Dedifferentiated amniotic fluid mesenchymal stem cell (primary cell): Measurements from ENCODE around the gene PDGFRA.

Experiments used
- DNase-seq: peaks from one replicate; pipeline ENCODE4 v3.0.0-alpha.2; 2016; ENCODE audit errors: extremely low spot score

PDGFRA gene

DNA sequence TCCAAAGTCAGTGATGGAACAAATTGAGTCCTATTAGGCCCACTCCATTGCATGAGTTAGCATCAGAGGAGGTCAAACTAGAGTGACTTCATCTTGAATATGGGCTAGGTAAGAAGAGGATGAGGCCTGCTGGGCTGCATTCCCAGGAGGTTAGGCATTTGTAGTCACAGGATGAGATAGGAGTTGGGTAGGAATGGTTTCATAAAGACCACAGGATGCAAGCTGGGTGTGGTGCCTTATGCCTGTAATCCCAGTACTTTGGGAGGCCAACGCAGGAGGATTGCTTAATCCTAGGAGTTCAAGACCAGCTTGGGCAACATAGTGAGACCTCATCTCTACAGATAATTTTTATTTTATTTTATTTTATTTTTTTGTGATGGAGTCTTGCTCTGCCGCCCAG is 26.8 kb downstream of the PDGFRA start:
- no peak for DNase-seq

- no peak for DNase-seq
Observed at GRCh38 chr4:54256491-54257486, 27.7 kb downstream of the PDGFRA start.

DNA sequence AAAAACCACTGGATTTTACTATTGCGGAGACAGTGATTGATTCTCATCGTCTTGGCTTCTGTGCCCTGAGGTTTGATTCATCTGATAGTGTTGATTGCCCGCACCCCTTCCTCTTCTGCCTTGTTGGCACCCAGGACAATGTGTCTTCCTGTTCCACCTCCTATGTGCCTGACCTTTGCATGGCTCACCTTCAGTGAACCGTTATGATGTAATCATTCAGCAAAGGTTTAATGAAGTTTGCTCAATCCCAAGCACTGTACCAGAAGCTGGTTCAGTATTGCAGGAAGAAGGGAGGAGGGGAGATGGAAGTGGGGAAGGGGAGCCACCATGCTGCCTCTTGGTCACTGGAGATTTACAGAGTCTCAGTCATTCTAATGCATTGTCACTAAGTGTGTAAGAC is 36.3 kb downstream of the PDGFRA start:
- DNase-seq = no peak

GRCh38 chr4:54268151-54268550 is 39.1 kb downstream of the PDGFRA start:
- no peak for DNase-seq

DNA sequence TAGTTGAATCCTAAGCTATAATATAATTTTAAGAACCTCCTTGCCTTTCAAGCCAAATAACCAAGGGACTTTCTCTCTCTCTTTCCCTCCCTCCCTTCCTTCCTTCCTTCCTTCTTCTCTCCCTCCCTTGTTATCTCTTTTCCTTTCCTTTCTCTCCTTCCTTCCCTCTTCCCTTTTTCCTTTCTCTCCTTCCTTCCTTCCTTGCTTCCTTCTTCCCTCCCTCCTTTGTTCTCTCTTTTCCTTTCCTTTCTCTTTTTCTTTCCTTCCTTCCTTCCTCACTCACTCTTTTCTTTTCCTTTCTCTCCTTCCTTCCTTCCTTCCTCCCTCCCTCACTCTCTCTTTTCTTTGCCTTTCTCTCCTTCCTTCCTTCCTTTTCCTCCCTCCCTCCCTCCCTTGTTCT is 42.4 kb downstream of the PDGFRA start:
- DNase-seq = no peak

GRCh38 chr4:54272051-54272450 is 43.0 kb downstream of the PDGFRA start:
- no peak for DNase-seq

DNA sequence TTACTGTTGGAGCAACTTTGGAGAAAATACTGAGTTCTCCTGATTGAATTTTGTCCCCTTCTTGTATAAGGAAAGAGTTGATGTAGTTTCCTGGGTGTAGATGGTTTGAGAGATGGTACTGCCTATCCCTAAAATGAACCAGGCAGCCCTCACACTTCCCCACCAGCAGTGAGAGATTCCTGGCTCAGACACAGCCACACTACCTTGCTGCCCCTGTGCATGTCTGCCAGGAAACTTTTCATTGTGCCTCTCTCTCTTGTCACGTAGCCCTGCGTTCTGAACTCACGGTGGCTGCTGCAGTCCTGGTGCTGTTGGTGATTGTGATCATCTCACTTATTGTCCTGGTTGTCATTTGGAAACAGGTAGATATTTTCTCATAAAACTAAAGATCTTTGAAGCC is 45.2 kb downstream of the PDGFRA start:
- DNase-seq = no peak

DNA sequence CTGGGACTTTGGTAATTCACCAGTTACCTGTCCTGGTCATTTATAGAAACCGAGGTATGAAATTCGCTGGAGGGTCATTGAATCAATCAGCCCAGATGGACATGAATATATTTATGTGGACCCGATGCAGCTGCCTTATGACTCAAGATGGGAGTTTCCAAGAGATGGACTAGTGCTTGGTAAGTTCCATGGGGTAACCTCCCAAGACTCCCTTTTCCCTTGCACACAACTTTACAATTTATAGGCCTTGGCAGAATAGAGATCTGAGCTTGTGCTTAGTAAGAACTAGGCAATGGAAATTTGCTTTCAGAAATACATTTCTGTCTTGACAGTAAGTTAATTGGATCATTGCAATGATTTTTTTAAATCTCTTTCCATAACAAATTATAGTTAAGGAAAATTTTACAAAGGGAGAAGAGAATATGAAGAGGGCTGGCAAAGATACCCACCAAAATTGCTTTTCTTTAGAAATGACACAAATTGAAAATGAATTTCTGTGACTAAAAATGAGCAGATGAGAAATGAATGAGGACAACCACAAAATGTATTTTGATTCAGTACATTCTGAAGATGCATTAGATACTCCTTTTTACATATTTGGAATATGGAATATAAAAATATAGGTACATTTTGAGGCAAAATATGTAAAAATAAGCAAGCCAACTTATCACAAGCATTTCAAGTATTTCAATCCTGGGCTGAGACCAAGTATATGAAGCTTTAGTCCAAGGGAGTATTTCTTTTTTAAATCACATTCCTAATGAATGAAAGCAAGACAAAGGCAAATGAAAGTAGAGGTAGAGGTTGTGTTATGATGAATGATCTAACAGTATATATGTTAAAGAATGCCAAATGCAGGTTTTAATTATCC is 45.9 kb downstream of the PDGFRA start:
- DNase-seq = no peak

DNA sequence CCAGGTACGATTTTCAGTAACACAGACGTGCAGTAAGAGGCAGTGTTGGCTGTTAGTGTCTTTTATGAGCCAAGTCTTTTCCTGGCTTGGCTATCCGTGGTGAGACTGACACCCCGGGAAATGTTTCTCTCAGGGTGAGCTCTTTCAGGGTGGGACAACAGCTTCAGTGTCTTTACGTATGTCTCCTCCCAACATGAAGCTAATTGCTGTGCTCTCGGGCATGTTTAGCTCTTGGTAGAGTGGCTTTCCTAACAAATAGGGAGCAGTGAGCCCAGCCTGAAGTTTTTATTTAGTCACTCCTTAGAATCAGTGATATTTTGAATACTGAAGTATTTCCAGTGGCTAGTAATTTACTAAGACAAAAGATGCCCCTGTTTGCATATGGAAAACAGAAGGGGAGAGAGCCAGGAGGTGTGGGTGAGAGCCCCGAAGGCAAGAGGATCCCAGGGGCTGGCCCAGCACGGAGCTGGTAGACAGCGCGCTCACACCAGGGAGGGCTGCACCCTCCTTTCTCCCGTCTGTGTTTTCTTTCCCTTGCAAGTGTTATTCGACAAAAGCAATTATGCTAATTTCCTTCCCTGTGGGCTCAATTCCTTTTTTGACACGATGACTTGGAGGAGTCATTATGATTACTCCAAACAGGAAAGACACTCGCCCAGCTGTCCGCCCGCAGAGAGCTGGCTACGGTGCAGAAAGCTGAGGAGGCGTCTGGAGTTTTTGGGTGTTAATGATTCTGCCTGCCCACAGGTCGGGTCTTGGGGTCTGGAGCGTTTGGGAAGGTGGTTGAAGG is 47.7 kb downstream of the PDGFRA start:
- no peak for DNase-seq

DNA sequence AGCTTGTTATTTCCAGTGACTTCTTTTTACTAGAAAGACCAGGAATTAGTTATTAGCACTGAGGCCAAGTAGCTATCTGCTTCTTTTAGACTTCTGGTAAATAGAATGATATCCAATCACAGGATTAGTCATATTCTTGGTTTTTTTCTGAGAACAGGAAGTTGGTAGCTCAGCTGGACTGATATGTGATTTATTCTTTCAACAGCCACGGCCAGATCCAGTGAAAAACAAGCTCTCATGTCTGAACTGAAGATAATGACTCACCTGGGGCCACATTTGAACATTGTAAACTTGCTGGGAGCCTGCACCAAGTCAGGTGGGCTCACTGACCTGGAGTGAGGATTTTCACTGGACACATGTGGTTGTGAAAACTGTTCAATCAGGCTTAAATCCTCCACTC is 48.6 kb downstream of the PDGFRA start:
- DNase-seq = no peak

DNA sequence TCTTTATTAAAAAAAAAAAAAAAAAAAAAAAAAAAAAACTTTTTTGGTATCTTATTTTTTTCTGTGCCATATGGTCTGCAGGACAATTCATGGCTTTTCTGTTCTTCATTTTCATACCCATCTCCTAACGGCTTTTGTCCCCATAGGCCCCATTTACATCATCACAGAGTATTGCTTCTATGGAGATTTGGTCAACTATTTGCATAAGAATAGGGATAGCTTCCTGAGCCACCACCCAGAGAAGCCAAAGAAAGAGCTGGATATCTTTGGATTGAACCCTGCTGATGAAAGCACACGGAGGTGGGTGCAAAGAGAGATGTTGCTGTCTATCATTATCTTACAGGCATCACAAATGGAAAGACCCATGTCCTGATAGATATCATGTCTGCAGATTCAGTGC is 49.1 kb downstream of the PDGFRA start:
- no peak for DNase-seq

GRCh38 chr4:54281054-54281766 is 52.1 kb downstream of the PDGFRA start:
- peak; percentile 97 for DNase-seq

GRCh38 chr4:54282837-54283236 is 53.7 kb downstream of the PDGFRA start:
- no peak for DNase-seq

DNA sequence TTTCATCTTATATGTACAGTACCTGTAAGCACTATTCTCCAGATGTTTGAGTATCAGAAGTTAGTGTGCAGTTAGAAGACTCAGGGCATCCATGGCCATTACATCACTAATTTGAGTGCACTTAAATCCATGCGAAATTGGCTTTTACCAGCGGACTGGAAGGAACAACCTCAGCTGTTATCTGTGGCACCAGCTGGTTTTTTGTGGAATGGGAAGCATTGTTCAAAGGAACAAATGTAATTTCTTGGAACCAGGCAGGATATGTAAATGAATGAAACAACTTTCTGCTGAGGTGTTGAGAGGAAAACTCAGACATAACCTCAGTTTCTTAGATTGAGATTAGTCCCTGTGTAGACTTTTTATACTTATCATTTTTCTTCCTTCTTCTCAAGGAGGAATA is 60.2 kb downstream of the PDGFRA start:
- DNase-seq = no peak

DNA sequence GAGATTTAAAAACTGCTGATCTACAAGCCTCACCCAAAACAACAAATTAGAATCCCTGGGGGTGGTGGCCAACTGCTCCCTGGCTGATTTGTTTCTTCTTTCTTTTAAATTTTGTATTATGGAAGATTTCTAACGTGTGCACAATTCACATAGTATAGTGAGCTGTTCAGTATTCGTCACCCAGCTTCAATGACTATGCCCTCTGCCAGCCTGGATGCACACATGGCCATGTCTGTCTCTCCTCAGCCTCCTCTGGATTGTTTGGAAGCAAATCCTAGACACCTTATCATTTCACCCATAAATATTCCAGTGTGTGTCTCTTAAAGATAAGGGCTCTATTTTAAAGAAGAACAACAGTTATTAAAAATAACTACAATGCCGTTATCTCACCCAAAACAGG is 61.9 kb downstream of the PDGFRA start:
- no peak for DNase-seq

- no peak for DNase-seq
Observed at GRCh38 chr4:54296548-54297203, 67.6 kb downstream of the PDGFRA start.

GRCh38 chr4:54308110-54308509 is 79.0 kb downstream of the PDGFRA start:
- DNase-seq = no peak

DNA sequence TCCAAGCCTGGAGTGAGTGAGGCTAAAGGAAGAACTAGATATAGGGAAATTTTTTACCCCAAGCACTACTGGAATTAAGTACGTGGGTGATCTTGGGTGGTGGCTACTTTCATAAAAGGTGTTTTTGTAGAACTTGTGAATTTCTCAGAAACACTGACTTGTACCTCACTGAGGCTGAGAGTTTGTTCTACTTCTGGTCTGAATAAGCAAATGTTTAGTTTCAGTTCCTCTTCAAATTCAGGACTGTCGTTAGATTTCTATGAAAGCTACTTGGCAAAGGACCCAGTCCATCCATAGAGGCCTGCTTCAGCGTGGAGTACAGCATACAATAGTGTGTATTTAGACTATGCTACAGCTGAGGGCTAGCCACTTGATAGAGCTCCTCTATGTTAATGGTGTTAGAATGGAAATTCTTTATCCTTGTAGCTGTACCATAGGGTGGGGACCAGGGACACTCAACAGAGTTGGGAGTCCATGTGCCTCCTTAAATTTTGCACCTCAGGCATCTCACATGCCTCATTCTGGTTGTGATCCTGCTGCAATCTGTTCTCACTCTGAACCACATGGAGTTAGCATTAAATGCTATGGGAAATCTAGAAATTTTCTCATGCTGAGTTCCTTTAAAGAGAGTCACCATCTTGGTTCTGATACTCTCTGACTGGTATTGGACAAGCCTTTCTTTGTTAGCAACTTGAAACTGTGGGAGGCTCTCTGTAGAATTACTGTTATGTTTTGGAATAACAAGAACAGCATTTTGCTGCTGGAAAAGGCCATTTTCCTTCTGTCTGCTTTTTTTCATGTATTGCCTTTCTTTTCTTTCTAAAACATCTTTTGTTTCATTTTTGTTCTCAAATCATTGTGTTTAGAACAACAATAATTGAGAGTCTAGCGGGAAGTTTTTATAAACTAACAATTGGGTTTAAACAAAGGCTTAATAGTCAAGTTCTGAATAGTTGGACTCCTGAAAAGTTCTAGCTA is 86.8 kb downstream of the PDGFRA start:
- no peak for DNase-seq

DNA sequence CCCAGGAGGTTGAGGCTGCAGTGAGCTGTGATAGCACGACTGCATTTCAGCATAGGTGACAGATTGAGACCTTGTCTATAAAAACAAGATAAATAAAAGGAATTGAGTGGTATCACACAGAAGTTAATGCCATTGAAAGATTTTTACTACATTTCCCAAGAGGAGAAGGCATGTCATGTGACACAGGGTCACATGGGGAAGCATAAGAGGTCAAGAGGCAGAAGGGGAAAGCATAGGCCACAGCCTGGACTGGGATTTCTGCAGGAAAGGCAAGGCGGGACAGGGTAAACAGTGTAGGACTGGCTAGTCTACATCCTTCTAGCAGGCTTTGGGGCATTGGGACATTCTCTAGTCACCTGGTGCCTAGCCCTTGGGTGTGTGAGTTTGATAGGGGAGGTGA is 88.6 kb downstream of the PDGFRA start:
- no peak for DNase-seq
